HL-60 (cell line): ENCODE data around the gene ABHD10.

Source experiments
- GABPA ChIP-seq: IDR thresholded peaks from 2 replicates; pipeline ENCODE4 v1.6.1; 2012; ENCODE audit warnings: low read depth
- POLR2AphosphoS5 ChIP-seq: IDR thresholded peaks from 2 replicates; pipeline ENCODE4 v1.6.1; 2012; ENCODE audit warnings: low read depth
- SPI1 ChIP-seq: IDR thresholded peaks from 2 replicates; pipeline ENCODE4 v1.6.1; 2012; ENCODE audit warnings: low read depth, mild to moderate bottlenecking, borderline replicate concordance
- TF ChIP-seq, protein P1 (sequence below): IDR thresholded peaks from one replicate; pipeline ENCODE4 v1.5.1; 2011; ENCODE audit warnings: low read length, control low read depth, inconsistent platforms; ENCODE audit not compliant: insufficient read depth
- TF ChIP-seq, protein P2 (sequence below): IDR thresholded peaks from 2 replicates; pipeline ENCODE4 v1.6.1; 2012; ENCODE audit warnings: low read depth; ENCODE audit not compliant: insufficient replicate concordance

DNA sequence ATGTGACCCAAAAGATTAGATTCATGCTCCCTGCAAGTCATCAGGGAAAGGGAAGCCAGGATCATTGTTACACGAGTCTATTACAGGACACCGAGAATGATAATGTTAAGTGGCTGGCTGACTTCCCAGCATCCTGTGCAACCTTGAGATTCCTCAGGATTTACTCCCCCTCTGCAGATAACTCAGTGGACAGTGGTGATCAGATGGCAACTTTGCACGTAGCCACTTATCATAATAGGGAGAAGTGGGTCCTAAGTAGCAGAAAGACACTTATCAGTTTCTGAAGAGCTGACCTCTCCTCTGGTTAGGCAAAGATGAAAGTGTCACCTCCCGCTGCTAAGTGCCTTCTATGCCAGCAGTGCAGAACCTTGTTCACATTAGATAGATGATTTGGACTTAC is 49.0 kb downstream of the ABHD10 start:
- TF ChIP-seq, protein P1, sequence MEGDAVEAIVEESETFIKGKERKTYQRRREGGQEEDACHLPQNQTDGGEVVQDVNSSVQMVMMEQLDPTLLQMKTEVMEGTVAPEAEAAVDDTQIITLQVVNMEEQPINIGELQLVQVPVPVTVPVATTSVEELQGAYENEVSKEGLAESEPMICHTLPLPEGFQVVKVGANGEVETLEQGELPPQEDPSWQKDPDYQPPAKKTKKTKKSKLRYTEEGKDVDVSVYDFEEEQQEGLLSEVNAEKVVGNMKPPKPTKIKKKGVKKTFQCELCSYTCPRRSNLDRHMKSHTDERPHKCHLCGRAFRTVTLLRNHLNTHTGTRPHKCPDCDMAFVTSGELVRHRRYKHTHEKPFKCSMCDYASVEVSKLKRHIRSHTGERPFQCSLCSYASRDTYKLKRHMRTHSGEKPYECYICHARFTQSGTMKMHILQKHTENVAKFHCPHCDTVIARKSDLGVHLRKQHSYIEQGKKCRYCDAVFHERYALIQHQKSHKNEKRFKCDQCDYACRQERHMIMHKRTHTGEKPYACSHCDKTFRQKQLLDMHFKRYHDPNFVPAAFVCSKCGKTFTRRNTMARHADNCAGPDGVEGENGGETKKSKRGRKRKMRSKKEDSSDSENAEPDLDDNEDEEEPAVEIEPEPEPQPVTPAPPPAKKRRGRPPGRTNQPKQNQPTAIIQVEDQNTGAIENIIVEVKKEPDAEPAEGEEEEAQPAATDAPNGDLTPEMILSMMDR: no peak
- no peak for TF ChIP-seq SPI1
- TF ChIP-seq POLR2AphosphoS5: no peak
- TF ChIP-seq, protein P2, sequence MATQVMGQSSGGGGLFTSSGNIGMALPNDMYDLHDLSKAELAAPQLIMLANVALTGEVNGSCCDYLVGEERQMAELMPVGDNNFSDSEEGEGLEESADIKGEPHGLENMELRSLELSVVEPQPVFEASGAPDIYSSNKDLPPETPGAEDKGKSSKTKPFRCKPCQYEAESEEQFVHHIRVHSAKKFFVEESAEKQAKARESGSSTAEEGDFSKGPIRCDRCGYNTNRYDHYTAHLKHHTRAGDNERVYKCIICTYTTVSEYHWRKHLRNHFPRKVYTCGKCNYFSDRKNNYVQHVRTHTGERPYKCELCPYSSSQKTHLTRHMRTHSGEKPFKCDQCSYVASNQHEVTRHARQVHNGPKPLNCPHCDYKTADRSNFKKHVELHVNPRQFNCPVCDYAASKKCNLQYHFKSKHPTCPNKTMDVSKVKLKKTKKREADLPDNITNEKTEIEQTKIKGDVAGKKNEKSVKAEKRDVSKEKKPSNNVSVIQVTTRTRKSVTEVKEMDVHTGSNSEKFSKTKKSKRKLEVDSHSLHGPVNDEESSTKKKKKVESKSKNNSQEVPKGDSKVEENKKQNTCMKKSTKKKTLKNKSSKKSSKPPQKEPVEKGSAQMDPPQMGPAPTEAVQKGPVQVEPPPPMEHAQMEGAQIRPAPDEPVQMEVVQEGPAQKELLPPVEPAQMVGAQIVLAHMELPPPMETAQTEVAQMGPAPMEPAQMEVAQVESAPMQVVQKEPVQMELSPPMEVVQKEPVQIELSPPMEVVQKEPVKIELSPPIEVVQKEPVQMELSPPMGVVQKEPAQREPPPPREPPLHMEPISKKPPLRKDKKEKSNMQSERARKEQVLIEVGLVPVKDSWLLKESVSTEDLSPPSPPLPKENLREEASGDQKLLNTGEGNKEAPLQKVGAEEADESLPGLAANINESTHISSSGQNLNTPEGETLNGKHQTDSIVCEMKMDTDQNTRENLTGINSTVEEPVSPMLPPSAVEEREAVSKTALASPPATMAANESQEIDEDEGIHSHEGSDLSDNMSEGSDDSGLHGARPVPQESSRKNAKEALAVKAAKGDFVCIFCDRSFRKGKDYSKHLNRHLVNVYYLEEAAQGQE: no peak
- TF ChIP-seq GABPA: no peak
